ENCODE measurements around the gene SMIM35.

The SMIM35 gene

DNA sequence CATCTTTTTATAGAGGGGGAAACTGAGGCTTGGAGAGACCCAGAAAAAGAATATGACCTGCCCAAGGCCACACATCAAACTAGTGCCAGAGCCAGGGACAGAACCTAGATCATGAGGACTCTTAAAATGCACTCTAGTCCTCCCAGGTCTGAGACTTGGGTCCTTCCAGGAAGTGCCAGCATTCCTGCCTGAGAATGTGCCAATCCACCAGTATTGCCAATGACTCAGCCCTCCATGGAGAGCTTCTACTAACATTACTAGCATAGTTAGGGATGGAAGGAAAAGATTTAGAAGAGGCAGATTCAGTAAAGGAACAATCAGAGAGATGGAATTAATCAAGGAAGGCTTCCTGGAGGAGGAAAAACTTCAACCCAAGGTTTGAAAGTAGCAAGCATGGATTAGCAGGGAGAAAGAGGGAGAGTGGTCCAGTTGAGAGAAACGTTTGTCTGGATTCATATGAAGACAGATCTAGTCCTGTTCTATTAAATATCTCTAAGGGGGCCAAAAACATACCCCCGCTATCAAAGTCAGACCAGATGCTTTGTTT lies 20.1 kb upstream of the SMIM35 start:
- Histone ChIP-seq H3K27me3 (ENCODE audit: low read depth, low read length) (no peaks in the 10 kb centered on the region), H3K27ac (ENCODE audit: low read length) (no peak overlapping the region), H3K36me3 (ENCODE audit: control insufficient read depth in 1 of 2, insufficient read depth in 2 of 2, low read length in 2 of 2) (no peaks in the 10 kb centered on the region), H3K4me3 (ENCODE audit: low read depth in 1 of 2, low read length in 2 of 2) (no peak overlapping the region), H3K4me1 (ENCODE audit: control insufficient read depth in 1 of 2, insufficient read depth in 2 of 2, low read length in 2 of 2) (no peaks in the 10 kb centered on the region), H3K9me3 (ENCODE audit: control insufficient read depth in 1 of 2, low read length in 2 of 2) (no peaks in the 10 kb centered on the region)

DNA sequence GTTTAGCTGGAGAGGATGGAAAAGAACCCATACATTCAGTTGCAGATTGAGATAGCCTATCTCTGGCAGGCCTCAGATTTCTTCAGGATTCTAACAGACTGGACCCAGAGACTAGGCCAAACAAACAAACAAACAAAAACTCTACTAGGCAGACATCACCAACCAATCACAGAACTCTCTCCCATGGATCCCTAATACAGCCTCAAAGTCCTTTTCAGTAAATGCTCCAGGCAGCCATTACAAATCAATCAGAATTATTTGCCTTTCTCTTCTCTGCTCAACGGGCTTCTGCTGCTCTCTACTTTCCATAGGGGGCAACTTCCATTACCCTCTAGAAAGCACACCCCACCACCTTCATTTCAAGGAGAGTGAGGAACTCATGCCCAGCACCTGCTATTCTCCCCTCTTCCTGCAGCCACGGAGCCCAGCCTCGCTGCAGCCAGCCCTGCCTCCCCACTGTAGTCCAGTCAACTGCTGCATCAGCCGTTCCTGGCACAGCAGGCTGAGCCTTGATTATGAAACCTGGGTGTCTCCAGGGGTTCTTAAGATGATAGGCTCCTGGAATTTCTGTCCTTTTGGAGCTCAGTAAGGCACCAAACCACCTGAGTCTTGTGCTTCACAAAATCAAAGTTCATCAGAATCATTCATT lies 19.0 kb upstream of the SMIM35 start:
- Histone ChIP-seq H3K27me3 (ENCODE audit: low read depth, low read length) (no peaks in the 10 kb centered on the region), H3K4me1 (ENCODE audit: control insufficient read depth in 1 of 2, insufficient read depth in 2 of 2, low read length in 2 of 2) (no peaks in the 10 kb centered on the region), H3K36me3 (ENCODE audit: control insufficient read depth in 1 of 2, insufficient read depth in 2 of 2, low read length in 2 of 2) (no peaks in the 10 kb centered on the region), H3K4me3 (ENCODE audit: low read depth in 1 of 2, low read length in 2 of 2) (no peak overlapping the region), H3K27ac (ENCODE audit: low read length) (no peak overlapping the region), H3K9me3 (ENCODE audit: control insufficient read depth in 1 of 2, low read length in 2 of 2) (no peaks in the 10 kb centered on the region)

DNA sequence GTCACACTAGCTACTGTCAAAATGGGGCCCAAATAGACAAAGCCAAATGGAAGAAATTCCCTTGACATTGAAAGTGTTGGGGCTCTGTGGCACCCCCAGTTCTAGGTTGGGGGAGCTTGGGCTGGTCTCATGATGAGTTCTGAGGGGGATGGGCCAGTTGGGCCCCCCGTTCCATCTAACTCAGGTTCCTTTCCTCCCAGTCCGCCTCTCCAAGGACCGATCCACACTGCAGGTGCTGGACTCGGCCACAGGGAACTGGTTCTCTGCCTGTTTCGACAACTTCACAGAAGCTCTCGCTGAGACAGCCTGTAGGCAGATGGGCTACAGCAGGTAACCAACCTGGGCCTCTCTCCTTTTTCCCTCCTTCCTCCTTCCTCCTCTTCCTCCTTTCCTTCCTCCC lies 17.7 kb upstream of the SMIM35 start:
- H3K4me3 ChIP-seq (ENCODE audit: low read depth in 1 of 2, low read length in 2 of 2) = no peak overlapping the region
- H3K9me3 ChIP-seq (ENCODE audit: control insufficient read depth in 1 of 2, low read length in 2 of 2) = no peaks in the 10 kb centered on the region
- H3K4me1 ChIP-seq (ENCODE audit: control insufficient read depth in 1 of 2, insufficient read depth in 2 of 2, low read length in 2 of 2) = no peaks in the 10 kb centered on the region
- no peaks in the 10 kb centered on the region for H3K36me3 ChIP-seq (ENCODE audit: control insufficient read depth in 1 of 2, insufficient read depth in 2 of 2, low read length in 2 of 2)
- no peaks in the 10 kb centered on the region for H3K27me3 ChIP-seq (ENCODE audit: low read depth, low read length)
- no peak overlapping the region for H3K27ac ChIP-seq (ENCODE audit: low read length)

DNA sequence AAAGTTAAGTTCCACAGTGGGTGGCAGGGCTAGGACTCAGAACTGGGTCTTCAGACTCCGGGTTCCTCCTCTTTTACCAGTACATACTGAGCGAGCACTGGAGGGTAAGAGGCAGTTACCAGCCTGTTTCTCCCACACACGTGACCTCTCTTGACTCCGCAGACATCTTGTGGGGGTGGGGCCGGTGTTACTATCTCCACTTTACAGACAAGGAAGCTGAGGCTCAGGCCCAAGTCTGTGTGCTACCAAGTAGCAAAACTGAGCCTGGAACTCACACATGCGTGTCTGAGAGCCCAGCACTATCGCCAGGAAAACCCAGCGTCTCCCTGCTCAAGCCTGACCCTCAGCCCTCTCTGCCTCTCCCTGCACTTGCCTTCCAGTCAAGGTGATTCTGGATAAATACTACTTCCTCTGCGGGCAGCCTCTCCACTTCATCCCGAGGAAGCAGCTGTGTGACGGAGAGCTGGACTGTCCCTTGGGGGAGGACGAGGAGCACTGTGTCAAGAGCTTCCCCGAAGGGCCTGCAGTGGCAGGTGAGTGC lies 16.0 kb upstream of the SMIM35 start:
- H3K27ac ChIP-seq (ENCODE audit: low read length) = no peak overlapping the region
- no peaks in the 10 kb centered on the region for H3K4me1 ChIP-seq (ENCODE audit: control insufficient read depth in 1 of 2, insufficient read depth in 2 of 2, low read length in 2 of 2)
- no peaks in the 10 kb centered on the region for H3K9me3 ChIP-seq (ENCODE audit: control insufficient read depth in 1 of 2, low read length in 2 of 2)
- H3K36me3 ChIP-seq (ENCODE audit: control insufficient read depth in 1 of 2, insufficient read depth in 2 of 2, low read length in 2 of 2) = no peaks in the 10 kb centered on the region
- H3K4me3 ChIP-seq (ENCODE audit: low read depth in 1 of 2, low read length in 2 of 2) = no peak overlapping the region
- H3K27me3 ChIP-seq (ENCODE audit: low read depth, low read length) = no peaks in the 10 kb centered on the region

DNA sequence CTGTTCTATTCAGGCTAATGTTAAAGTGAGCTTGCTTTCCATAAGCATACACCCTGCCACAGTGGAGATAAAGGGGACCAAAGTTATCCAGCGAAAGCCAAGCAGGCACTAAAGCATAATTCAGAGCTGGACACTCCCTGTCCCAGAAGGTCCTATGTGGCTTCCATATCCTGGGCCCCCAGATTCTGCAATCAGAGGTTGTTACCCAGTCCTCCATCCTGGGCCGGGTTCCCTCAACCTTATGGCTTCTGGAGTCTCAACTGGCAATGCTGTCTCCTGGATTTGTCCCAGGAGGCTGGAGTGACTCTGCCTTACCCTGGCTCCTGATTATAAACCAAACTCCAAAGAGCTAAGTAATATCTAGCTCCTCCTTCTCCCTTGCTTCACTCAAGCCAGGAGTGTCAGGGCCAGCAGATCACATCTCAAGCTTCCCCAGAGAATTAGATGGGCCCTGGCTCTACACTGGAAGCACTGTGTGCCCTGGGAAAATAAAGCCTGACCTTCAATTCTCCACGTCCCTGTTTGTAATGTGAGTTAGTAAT lies 14.0 kb upstream of the SMIM35 start:
- Histone ChIP-seq H3K27me3 (ENCODE audit: low read depth, low read length) (no peaks in the 10 kb centered on the region), H3K36me3 (ENCODE audit: control insufficient read depth in 1 of 2, insufficient read depth in 2 of 2, low read length in 2 of 2) (no peaks in the 10 kb centered on the region), H3K4me1 (ENCODE audit: control insufficient read depth in 1 of 2, insufficient read depth in 2 of 2, low read length in 2 of 2) (no peaks in the 10 kb centered on the region), H3K27ac (ENCODE audit: low read length) (no peak overlapping the region), H3K9me3 (ENCODE audit: control insufficient read depth in 1 of 2, low read length in 2 of 2) (no peaks in the 10 kb centered on the region), H3K4me3 (ENCODE audit: low read depth in 1 of 2, low read length in 2 of 2) (no peak overlapping the region)

DNA sequence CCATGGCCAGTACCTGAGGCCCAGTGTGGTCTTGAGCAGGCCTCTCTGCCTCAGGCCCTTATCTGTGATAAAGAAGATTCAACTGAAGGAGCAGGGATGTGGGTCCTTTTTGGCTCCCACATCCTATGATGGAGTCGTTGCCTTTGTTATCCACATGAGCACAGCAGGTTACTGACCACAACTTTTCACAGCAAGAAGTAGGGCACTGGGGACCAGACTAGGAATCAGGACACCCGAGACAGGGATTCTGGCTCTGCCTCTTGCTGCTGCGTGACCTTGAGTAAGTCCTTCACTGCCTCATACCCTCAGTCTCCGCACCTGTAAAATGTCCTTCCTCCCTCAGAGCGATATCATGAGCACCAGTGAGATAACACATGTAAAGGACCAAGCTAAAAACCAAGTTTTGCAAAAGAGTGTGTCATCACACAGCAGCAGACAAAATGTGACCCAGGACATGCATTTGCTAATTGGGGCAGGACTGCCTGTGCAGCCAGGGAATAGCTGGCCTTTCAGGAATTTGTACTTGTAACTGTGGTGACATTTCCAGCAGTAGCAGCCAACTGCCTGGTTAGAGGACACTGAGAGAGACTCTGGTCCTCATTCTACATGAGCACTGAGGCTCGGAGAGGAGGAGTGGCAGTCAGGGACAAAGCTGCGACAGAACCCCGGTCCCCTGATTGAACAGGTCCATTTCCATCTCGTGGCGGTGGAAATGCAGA lies 13.2 kb upstream of the SMIM35 start:
- Histone ChIP-seq H3K36me3 (ENCODE audit: control insufficient read depth in 1 of 2, insufficient read depth in 2 of 2, low read length in 2 of 2) (no peaks in the 10 kb centered on the region), H3K27ac (ENCODE audit: low read length) (no peak overlapping the region), H3K9me3 (ENCODE audit: control insufficient read depth in 1 of 2, low read length in 2 of 2) (no peaks in the 10 kb centered on the region), H3K4me3 (ENCODE audit: low read depth in 1 of 2, low read length in 2 of 2) (no peak overlapping the region), H3K27me3 (ENCODE audit: low read depth, low read length) (no peaks in the 10 kb centered on the region), H3K4me1 (ENCODE audit: control insufficient read depth in 1 of 2, insufficient read depth in 2 of 2, low read length in 2 of 2) (no peaks in the 10 kb centered on the region)

DNA sequence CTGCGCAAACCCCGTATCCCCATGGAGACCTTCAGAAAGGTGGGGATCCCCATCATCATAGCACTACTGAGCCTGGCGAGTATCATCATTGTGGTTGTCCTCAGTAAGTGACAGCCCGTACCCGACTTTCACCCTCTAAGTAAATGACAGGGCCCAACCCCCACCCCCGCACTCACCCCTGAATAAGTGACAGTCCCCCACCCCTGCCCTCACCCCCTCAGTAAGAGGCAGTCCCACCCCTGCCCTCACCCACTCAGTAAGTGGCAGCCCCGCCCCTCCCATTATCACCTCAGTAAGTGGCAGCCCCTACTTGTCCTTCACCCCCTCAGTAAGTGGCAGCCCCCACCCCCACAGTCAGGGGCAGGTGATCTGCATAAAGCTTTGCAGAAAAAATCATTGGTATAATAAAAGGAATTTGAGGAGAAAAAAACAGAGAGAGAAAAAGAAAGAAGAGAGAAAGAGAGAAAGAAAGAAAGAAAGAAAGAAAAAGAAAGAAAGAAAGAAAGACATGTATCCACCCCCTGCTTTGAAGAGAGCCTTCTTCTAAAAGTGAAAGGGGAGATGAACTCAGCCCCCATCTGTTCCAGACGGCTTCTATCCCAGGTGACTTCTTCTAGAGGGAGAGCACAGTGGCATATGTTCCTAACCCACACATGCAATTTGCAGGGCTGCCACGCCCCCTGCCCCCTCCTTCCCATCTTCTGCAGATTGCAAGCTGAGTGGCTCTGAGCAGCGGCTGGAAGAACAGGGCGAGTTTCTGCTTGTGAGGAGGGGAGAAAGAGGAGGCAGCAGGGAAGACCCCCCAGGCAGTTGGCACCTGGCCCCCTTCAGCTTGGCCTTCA lies 12.5 kb upstream of the SMIM35 start:
- Histone ChIP-seq H3K4me3 (ENCODE audit: low read depth in 1 of 2, low read length in 2 of 2) (no peak overlapping the region), H3K9me3 (ENCODE audit: control insufficient read depth in 1 of 2, low read length in 2 of 2) (no peaks in the 10 kb centered on the region), H3K27ac (ENCODE audit: low read length) (no peak overlapping the region), H3K27me3 (ENCODE audit: low read depth, low read length) (no peaks in the 10 kb centered on the region), H3K4me1 (ENCODE audit: control insufficient read depth in 1 of 2, insufficient read depth in 2 of 2, low read length in 2 of 2) (no peaks in the 10 kb centered on the region), H3K36me3 (ENCODE audit: control insufficient read depth in 1 of 2, insufficient read depth in 2 of 2, low read length in 2 of 2) (no peaks in the 10 kb centered on the region)

DNA sequence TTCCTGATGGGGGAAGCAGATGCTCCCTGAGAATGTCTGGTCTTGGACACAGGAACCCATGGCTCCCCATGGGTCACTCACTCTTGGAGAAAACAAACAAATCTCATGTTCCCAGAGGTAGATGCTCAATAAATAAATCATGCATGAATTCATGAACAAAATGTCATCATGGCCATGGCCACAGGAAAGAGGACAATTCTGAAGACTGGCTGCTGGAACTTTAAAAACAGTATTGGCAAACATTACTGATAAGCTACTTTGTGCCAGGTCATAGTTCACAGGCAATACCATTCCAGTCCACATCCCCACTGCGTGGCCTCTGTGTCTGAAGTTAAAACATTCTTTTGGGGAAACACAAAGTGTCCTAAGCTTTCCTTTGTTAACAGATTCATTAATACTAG lies 9.2 kb upstream of the SMIM35 start:
- H3K36me3 ChIP-seq (ENCODE audit: control insufficient read depth in 1 of 2, insufficient read depth in 2 of 2, low read length in 2 of 2) = no peaks in the 10 kb centered on the region
- H3K27ac ChIP-seq (ENCODE audit: low read length) = no peak overlapping the region
- no peak overlapping the region for H3K4me3 ChIP-seq (ENCODE audit: low read depth in 1 of 2, low read length in 2 of 2)
- no peaks in the 10 kb centered on the region for H3K9me3 ChIP-seq (ENCODE audit: control insufficient read depth in 1 of 2, low read length in 2 of 2)
- H3K4me1 ChIP-seq (ENCODE audit: control insufficient read depth in 1 of 2, insufficient read depth in 2 of 2, low read length in 2 of 2) = no peaks in the 10 kb centered on the region
- no peaks in the 10 kb centered on the region for H3K27me3 ChIP-seq (ENCODE audit: low read depth, low read length)

DNA sequence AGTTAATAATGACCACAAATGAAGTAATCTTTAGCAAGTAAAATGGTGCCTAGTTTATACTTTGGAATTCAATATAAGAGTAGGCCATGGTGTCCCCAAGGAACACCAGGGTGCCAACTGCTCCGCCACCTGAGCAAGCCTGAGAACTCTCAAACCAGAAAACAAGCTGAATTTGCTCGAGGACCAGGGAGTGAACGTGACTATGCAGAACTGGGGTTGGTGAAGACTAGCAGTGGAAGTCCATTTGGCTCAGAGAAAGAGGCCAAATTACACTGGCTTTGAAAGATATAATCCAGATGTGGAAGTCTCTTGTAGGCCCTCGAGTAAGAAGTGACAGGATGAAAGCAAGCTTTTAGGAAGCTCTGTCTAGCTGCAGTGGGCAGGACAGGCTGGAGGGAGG lies 8.7 kb upstream of the SMIM35 start:
- no peak overlapping the region for H3K4me3 ChIP-seq (ENCODE audit: low read depth in 1 of 2, low read length in 2 of 2)
- H3K27me3 ChIP-seq (ENCODE audit: low read depth, low read length) = no peaks in the 10 kb centered on the region
- no peaks in the 10 kb centered on the region for H3K36me3 ChIP-seq (ENCODE audit: control insufficient read depth in 1 of 2, insufficient read depth in 2 of 2, low read length in 2 of 2)
- no peaks in the 10 kb centered on the region for H3K9me3 ChIP-seq (ENCODE audit: control insufficient read depth in 1 of 2, low read length in 2 of 2)
- H3K4me1 ChIP-seq (ENCODE audit: control insufficient read depth in 1 of 2, insufficient read depth in 2 of 2, low read length in 2 of 2) = no peaks in the 10 kb centered on the region
- no peak overlapping the region for H3K27ac ChIP-seq (ENCODE audit: low read length)

DNA sequence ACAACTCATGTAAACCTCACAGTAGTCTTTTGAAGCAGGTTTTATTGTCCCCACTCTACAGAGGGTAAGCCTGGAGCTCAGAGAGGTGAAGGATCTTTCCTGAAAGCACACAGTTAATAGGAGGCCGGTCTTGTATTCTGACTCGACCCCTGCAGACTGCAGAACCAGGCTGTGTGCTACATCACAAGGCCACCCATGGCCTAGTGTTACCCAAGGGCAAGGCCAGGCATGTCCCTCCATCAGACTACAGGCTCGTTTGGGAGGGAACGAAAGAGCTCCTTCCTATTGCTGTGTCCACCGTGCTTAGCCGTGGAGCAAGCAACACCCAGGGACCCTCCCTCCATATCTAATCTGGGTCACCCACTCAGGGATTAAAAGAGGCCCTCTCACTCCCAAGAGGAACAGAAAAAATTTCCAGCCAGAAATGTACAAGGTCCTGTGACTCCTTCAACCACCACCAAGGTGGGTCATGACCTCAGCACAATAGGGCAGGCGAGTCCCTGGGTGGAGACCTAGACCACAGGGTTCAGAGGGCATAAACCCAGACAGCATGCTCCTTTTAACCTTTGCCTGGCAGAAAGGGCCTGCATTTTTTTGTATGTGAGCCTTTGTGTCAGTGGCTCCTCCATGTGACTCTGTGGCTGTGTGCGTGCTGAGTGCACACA lies 6.3 kb upstream of the SMIM35 start:
- H3K27me3 ChIP-seq (ENCODE audit: low read depth, low read length) = no peaks in the 10 kb centered on the region
- H3K27ac ChIP-seq (ENCODE audit: low read length) = no peak overlapping the region
- H3K9me3 ChIP-seq (ENCODE audit: control insufficient read depth in 1 of 2, low read length in 2 of 2) = no peaks in the 10 kb centered on the region
- no peaks in the 10 kb centered on the region for H3K36me3 ChIP-seq (ENCODE audit: control insufficient read depth in 1 of 2, insufficient read depth in 2 of 2, low read length in 2 of 2)
- no peaks in the 10 kb centered on the region for H3K4me1 ChIP-seq (ENCODE audit: control insufficient read depth in 1 of 2, insufficient read depth in 2 of 2, low read length in 2 of 2)
- no peak overlapping the region for H3K4me3 ChIP-seq (ENCODE audit: low read depth in 1 of 2, low read length in 2 of 2)
